ENCODE data around the gene SLC12A7. TPM values are rescaled to one million over a fixed set of nuclear protein-coding genes. Genes with fewer than 3 reads are reported as not detected.

SLC12A7 gene
- total and polyA plus RNA-seq, 9 of the 15 experiments (the other 6 are each of a cell fraction or from before 2014, with no cell fraction given): 0.01 to 3.1 (median 0.56) TPM

DNA sequence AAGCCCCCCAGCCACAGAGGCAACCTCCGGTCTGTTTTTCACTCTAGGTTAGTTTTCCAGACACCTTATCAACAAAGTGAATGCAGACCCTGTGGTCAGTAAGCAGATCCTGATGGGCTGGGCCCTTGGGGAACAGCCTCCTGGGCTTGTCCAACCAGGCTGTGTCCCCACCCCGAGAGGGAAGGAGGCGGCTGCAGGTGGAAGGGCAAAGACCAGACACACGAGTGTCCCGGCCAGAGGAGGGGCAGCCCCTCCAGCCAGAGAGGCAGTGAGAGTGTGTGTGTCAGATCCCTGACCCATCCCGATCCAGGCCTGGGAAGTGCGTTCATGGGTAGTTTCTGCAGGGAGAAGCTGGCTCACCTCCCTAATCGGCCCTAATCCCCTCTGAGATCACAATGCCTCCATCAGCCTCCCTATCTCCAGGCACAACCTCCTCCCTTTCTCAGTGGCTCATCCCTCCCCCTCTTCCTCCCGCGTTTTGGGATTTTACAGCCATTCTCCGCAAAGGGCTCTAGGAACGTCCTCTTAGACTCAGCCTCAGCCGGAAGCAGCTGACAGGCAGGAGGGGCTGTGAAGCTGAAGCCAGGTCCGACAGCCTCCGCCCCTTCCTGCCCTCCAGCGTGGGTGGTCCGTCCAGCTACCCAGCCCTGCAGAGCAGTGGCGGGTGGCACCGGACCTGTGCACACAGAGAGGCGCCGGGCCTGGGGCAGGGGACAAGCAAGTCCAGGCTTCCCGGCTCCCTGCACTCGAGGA, 9.7 kb downstream of the SLC12A7 start (continued):
- TF ChIP-seq NONO (IDR thresholded peaks at IDR 0.05; ENCODE audit: low read depth in 2 of 2, low read length in 1 of 2) (no peak), CHD2 (IDR thresholded peaks at IDR 0.05; ENCODE audit: low read depth, low read length) (no peak), PRMT5 (CRISPR knock-in tag; IDR thresholded peaks at IDR 0.05) (0 out of 2 replicates have a peak, but pooled peaks have one; percentile 22), BCOR (IDR thresholded peaks at IDR 0.05) (no peak), CSDE1 (IDR thresholded peaks at IDR 0.05) (no peak), ZEB2 (IDR thresholded peaks at IDR 0.05) (no peak), KDM5B (IDR thresholded peaks at IDR 0.05; ENCODE audit: insufficient replicate concordance, low read depth, low read length) (peak; percentile 64), NR1H2 (CRISPR knock-in tag; IDR thresholded peaks at IDR 0.05) (no peak), NFYB (IDR thresholded peaks at IDR 0.05; ENCODE audit: extremely low read depth, insufficient read length) (no peak), EP400 (IDR thresholded peaks at IDR 0.05) (no peak), GABPA (tag; conservative IDR thresholded peaks at IDR 0.05; ENCODE audit: low read depth) (0 out of 2 replicates have a peak, but pooled peaks have one; percentile 24), MTA2 (IDR thresholded peaks at IDR 0.05; ENCODE audit: low read depth) (no peak), ZNF347 (CRISPR knock-in tag; IDR thresholded peaks at IDR 0.05; ENCODE audit: low read depth) (no peak), ZC3H8 (IDR thresholded peaks at IDR 0.05) (no peak), OTX1 (CRISPR knock-in tag; IDR thresholded peaks at IDR 0.05) (no peak), BRF1 (IDR thresholded peaks at IDR 0.05; ENCODE audit: borderline replicate concordance, extremely low read depth, insufficient read length) (no peak), ZNF124 (CRISPR knock-in tag; IDR thresholded peaks at IDR 0.05) (0 out of 2 replicates have a peak, but pooled peaks have one; percentile 31), MED1 (CRISPR knock-in tag; IDR thresholded peaks at IDR 0.05; ENCODE audit: borderline replicate concordance) (no peak)
- TF ChIP-seq, protein P1, sequence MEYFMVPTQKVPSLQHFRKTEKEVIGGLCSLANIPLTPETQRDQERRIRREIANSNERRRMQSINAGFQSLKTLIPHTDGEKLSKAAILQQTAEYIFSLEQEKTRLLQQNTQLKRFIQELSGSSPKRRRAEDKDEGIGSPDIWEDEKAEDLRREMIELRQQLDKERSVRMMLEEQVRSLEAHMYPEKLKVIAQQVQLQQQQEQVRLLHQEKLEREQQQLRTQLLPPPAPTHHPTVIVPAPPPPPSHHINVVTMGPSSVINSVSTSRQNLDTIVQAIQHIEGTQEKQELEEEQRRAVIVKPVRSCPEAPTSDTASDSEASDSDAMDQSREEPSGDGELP (CRISPR knock-in tag; IDR thresholded peaks at IDR 0.05; ENCODE audit: borderline replicate concordance): peak; percentile 94
- TF ChIP-seq, protein P2, sequence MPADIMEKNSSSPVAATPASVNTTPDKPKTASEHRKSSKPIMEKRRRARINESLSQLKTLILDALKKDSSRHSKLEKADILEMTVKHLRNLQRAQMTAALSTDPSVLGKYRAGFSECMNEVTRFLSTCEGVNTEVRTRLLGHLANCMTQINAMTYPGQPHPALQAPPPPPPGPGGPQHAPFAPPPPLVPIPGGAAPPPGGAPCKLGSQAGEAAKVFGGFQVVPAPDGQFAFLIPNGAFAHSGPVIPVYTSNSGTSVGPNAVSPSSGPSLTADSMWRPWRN (IDR thresholded peaks at IDR 0.05; ENCODE audit: low read depth): no peak
- TF ChIP-seq, protein P3, sequence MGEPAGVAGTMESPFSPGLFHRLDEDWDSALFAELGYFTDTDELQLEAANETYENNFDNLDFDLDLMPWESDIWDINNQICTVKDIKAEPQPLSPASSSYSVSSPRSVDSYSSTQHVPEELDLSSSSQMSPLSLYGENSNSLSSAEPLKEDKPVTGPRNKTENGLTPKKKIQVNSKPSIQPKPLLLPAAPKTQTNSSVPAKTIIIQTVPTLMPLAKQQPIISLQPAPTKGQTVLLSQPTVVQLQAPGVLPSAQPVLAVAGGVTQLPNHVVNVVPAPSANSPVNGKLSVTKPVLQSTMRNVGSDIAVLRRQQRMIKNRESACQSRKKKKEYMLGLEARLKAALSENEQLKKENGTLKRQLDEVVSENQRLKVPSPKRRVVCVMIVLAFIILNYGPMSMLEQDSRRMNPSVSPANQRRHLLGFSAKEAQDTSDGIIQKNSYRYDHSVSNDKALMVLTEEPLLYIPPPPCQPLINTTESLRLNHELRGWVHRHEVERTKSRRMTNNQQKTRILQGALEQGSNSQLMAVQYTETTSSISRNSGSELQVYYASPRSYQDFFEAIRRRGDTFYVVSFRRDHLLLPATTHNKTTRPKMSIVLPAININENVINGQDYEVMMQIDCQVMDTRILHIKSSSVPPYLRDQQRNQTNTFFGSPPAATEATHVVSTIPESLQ (CRISPR knock-in tag; IDR thresholded peaks at IDR 0.05): 0 out of 2 replicates have a peak, but pooled peaks have one; percentile 63
- TF ChIP-seq, protein P4, sequence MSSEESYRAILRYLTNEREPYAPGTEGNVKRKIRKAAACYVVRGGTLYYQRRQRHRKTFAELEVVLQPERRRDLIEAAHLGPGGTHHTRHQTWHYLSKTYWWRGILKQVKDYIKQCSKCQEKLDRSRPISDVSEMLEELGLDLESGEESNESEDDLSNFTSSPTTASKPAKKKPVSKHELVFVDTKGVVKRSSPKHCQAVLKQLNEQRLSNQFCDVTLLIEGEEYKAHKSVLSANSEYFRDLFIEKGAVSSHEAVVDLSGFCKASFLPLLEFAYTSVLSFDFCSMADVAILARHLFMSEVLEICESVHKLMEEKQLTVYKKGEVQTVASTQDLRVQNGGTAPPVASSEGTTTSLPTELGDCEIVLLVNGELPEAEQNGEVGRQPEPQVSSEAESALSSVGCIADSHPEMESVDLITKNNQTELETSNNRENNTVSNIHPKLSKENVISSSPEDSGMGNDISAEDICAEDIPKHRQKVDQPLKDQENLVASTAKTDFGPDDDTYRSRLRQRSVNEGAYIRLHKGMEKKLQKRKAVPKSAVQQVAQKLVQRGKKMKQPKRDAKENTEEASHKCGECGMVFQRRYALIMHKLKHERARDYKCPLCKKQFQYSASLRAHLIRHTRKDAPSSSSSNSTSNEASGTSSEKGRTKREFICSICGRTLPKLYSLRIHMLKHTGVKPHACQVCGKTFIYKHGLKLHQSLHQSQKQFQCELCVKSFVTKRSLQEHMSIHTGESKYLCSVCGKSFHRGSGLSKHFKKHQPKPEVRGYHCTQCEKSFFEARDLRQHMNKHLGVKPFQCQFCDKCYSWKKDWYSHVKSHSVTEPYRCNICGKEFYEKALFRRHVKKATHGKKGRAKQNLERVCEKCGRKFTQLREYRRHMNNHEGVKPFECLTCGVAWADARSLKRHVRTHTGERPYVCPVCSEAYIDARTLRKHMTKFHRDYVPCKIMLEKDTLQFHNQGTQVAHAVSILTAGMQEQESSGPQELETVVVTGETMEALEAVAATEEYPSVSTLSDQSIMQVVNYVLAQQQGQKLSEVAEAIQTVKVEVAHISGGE (CRISPR knock-in tag; IDR thresholded peaks at IDR 0.05): peak in 1 of 3 experiments; percentile 22; a peak in 1 of 6 replicates

Measured in K562 (cell line).